Natural killer cell (primary cell): Measurements from ENCODE around the gene ASF1A. TPM values are rescaled to one million over a fixed set of nuclear protein-coding genes. Genes with fewer than 3 reads are reported as not detected.

Experiments used
- ATAC-seq, 3 donors: fragments of 150-1000 bp in 2 of 3; fragments of 200-7000 bp in 1 of 3; cut with Tn5 transposase; 1 replicate in 1 of 3; 2 replicates in 2 of 3; pipeline ENCODE4 v1.10.0; 2021; ENCODE audit warnings: mild to moderate bottlenecking in 2 of 3, moderate library complexity in 2 of 3
- DNase-seq, 2 donors: peaks; one replicate each; pipeline versions ENCODE4 v3.0.0 to v3.0.0-alpha.2; 2013 to 2021; ENCODE audit warnings: mixed read lengths in 1 of 2
- H3K27ac ChIP-seq: one replicate; pipeline ENCODE4 v1.5.1; 2013; ENCODE audit warnings: mild to moderate bottlenecking, low read length
- H3K27me3 ChIP-seq: one replicate; pipeline ENCODE4 v1.6.1; 2013; ENCODE audit warnings: low read length; ENCODE audit not compliant: control insufficient read depth, insufficient read depth
- H3K36me3 ChIP-seq: one replicate; pipeline ENCODE4 v1.6.1; 2013; ENCODE audit warnings: low read length; ENCODE audit not compliant: control insufficient read depth, insufficient read depth
- H3K4me1 ChIP-seq: one replicate; pipeline ENCODE4 v1.6.1; 2013; ENCODE audit warnings: low read length; ENCODE audit not compliant: control insufficient read depth, insufficient read depth
- H3K4me3 ChIP-seq: one replicate; pipeline ENCODE4 v1.5.1; 2013; ENCODE audit warnings: low read length
- H3K9me3 ChIP-seq: one replicate; pipeline ENCODE4 v1.6.1; 2013; ENCODE audit warnings: low read length; ENCODE audit not compliant: control insufficient read depth, insufficient read depth
- H3K27ac Mint-ChIP-seq, 2 donors: one replicate each; pipeline ENCODE4 v1.8.0; 2022; ENCODE audit warnings: mild to moderate bottlenecking in 2 of 2, mixed read lengths in 2 of 2, moderate library complexity in 1 of 2
- H3K27me3 Mint-ChIP-seq, 2 donors: one replicate each; pipeline ENCODE4 v1.8.0; 2022; ENCODE audit warnings: low read depth in 2 of 2, mixed read lengths in 2 of 2
- H3K36me3 Mint-ChIP-seq: one replicate; pipeline ENCODE4 v1.8.0; 2022; ENCODE audit warnings: mixed read lengths
- H3K4me1 Mint-ChIP-seq, 2 donors: one replicate each; pipeline ENCODE4 v1.8.0; 2022; ENCODE audit warnings: mixed read lengths in 2 of 2
- H3K4me3 Mint-ChIP-seq: one replicate; pipeline ENCODE4 v1.8.0; 2022; ENCODE audit warnings: mild to moderate bottlenecking, moderate library complexity, mixed read lengths
- H3K9me3 Mint-ChIP-seq, 2 donors: one replicate each; pipeline ENCODE4 v1.8.0; 2022; ENCODE audit warnings: mixed read lengths in 2 of 2
- WGBS: methylation state at CpG from one replicate; pipeline ENCODE4 v1.1.7; 2013; ENCODE audit warnings: missing lambda C conversion rate; ENCODE audit not compliant: insufficient coverage; 5-methylcytosine and 5-hydroxymethylcytosine counted together
- intact Hi-C: fragments of 100-400 bp; cut with micrococcal nuclease; formaldehyde crosslinking; loops from one replicate; pipeline ENCODE4 v1.14.2; 2022
- total RNA-seq, 4 donors: library from RNA; stranded (reverse); fragments of 120-200 nt in 1 of 4; gene quantifications; one replicate each; pipeline versions ENCODE4 v1.2.3 to v1.2.4, GENCODE V29; 2013 to 2022
- TF ChIP-seq, protein P1 (sequence below): fragments of 200-600 bp; IDR thresholded peaks from one replicate; pipeline ENCODE4 v1.8.0; 2022; ENCODE audit warnings: antibody characterized with exemption

ASF1A gene
- total RNA-seq, result 10 to 100 TPM in 2 of 3 donors, 1 to 10 TPM in 1; 9.2 to 14.5 (median 10.8) TPM
- 30.5 TPM for total RNA-seq (2013)

DNA sequence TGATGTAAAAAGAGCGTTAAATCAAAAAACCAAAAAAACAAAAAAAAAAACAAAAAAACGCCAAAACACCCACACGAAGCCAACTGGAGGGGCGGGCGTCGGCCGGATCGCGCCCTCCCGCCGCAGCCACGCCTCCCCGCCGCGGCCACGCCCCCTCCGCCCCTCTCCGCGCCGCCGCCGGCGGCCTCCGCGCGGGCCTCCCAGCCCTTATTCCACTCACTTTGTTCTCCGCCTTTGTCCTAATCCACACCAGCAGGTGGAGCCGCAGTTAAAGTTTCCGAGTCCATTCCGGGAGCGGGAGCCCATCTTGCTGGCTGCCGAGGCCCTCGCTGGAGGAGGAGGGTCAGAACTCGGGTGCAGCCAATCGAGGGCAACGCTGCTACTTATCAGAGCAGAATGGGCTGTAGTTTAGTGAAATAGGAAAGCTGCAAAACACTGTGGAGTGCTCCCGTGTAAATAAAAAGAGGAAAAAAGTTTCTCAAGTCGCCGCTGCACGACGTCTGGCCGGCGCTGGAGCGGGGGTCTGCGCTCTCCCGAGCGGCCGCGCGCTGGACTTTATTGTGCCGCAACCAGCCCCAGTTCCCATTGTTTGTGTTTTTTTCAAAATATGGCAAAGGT, at the start of gene ASF1A:
ASF1A (plus strand) TSS at position 346 of the 618 bp plus-strand sequence; CDS start at position 608, 262 bp downstream.
- peaks cover 54 to 61% of the 10 kb centered on the region in 2 donors for H3K4me1 Mint-ChIP-seq
- H3K9me3 ChIP-seq, result no peaks in the 10 kb centered on the region
- ATAC-seq (peak; percentile 72 to 87 (median 73)), DNase-seq (peak; percentile 92 to 97)
- H3K27ac Mint-ChIP-seq, result peak within 1 kb of the TSS; percentile 97 to 99
- peaks cover 2% of the 10 kb centered on the region for H3K36me3 ChIP-seq
- intact Hi-C loops, result loop anchor here (1.0 to 10.0 kb wide), 5 partner anchors 84 to 1289 kb away; partner anchors contain the start of genes CEP85L, GOPC and MAN1A1
- no peaks in the 10 kb centered on the region for H3K9me3 Mint-ChIP-seq
- H3K27ac ChIP-seq, result peak within 1 kb of the TSS; percentile 88
- TF ChIP-seq, protein P1, sequence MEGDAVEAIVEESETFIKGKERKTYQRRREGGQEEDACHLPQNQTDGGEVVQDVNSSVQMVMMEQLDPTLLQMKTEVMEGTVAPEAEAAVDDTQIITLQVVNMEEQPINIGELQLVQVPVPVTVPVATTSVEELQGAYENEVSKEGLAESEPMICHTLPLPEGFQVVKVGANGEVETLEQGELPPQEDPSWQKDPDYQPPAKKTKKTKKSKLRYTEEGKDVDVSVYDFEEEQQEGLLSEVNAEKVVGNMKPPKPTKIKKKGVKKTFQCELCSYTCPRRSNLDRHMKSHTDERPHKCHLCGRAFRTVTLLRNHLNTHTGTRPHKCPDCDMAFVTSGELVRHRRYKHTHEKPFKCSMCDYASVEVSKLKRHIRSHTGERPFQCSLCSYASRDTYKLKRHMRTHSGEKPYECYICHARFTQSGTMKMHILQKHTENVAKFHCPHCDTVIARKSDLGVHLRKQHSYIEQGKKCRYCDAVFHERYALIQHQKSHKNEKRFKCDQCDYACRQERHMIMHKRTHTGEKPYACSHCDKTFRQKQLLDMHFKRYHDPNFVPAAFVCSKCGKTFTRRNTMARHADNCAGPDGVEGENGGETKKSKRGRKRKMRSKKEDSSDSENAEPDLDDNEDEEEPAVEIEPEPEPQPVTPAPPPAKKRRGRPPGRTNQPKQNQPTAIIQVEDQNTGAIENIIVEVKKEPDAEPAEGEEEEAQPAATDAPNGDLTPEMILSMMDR, result no peak
- peaks cover 14% of the 10 kb centered on the region for H3K4me1 ChIP-seq
- WGBS, result under 1% methylated on average over 51 of the region's 51 CpGs
- no peaks in the 10 kb centered on the region for H3K36me3 Mint-ChIP-seq
- H3K27me3 ChIP-seq, result no peaks in the 10 kb centered on the region
- peak within 1 kb of the TSS; percentile 91 for H3K4me3 ChIP-seq
- no peaks in the 10 kb centered on the region for H3K27me3 Mint-ChIP-seq
- peak within 1 kb of the TSS; percentile 100 for H3K4me3 Mint-ChIP-seq

DNA sequence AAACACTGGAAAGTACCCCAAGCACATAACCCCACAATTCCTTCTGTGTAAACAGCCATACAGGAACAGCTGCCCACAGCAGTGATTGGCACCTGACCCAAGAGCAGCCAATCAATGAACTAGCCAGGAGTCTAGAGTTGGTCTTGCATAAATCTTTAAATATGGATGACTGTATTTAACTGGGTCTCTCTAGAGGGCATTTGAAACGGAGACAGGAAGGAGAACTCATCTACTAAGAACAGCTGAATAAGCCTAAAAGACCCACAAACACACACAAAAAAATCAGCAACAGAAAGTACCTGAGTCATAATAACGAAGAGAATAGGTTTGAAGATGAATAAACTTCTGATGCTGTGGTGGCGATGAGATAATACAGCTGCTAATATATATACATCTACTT, 49.0 kb upstream of the ASF1A start:
- ATAC-seq, result no peak
- TF ChIP-seq, protein P1, result no peak
- peaks cover 8 to 31% of the 10 kb centered on the region in 2 donors for H3K4me1 Mint-ChIP-seq
- intact Hi-C loops, result no loop called here
- no peaks in the 10 kb centered on the region for H3K27me3 Mint-ChIP-seq
- no peak overlapping the region for H3K4me3 ChIP-seq
- no peaks in the 10 kb centered on the region for H3K36me3 Mint-ChIP-seq
- no peaks in the 10 kb centered on the region for H3K4me1 ChIP-seq
- no peaks in the 10 kb centered on the region for H3K9me3 Mint-ChIP-seq
- no peak overlapping the region for H3K4me3 Mint-ChIP-seq
- no peaks in the 10 kb centered on the region for H3K36me3 ChIP-seq
- 60% methylated on average over 1 of the region's 3 CpGs for WGBS
- H3K27ac Mint-ChIP-seq, result peak overlapping the region in 1 of 2 donors; percentile 18
- H3K27ac ChIP-seq, result no peak overlapping the region
- DNase-seq, result no peak
- no peaks in the 10 kb centered on the region for H3K27me3 ChIP-seq
- H3K9me3 ChIP-seq, result no peaks in the 10 kb centered on the region

DNA sequence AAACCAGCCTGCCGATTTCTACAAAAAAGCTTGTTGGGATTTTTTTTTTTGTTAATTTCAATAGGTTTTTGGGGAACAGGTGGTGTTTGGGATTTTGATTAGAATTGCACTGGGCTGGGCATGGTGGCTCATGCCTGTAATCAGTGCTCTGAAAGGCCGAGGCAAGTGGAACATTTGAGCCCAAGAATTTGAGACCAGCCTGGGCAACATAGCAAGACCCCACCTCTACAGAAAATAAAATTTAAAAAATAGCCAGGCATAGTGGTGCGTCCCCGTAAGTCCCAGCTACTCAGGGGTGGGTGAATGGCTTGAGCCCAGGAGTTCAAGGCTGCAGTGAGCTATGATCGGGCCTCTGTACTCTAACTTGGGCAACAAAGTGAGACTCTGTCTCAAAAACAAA, 40.5 kb upstream of the ASF1A start:
- intact Hi-C loops, result no loop called here
- 100% methylated on average over 5 of the region's 5 CpGs for WGBS
- Histone ChIP-seq H3K27ac (no peak overlapping the region), H3K27me3 (no peaks in the 10 kb centered on the region), H3K4me1 (no peaks in the 10 kb centered on the region), H3K4me3 (no peak overlapping the region), H3K9me3 (no peaks in the 10 kb centered on the region), H3K36me3 (peaks cover 3% of the 10 kb centered on the region)
- H3K27me3 Mint-ChIP-seq, result no peaks in the 10 kb centered on the region
- ATAC-seq (no peak), DNase-seq (no peak)
- no peaks in the 10 kb centered on the region for H3K9me3 Mint-ChIP-seq
- no peaks in the 10 kb centered on the region for H3K36me3 Mint-ChIP-seq
- H3K4me1 Mint-ChIP-seq, result peaks cover 15 to 23% of the 10 kb centered on the region in 2 donors
- no peak overlapping the region for H3K27ac Mint-ChIP-seq
- no peak overlapping the region for H3K4me3 Mint-ChIP-seq
- TF ChIP-seq, protein P1, result no peak

DNA sequence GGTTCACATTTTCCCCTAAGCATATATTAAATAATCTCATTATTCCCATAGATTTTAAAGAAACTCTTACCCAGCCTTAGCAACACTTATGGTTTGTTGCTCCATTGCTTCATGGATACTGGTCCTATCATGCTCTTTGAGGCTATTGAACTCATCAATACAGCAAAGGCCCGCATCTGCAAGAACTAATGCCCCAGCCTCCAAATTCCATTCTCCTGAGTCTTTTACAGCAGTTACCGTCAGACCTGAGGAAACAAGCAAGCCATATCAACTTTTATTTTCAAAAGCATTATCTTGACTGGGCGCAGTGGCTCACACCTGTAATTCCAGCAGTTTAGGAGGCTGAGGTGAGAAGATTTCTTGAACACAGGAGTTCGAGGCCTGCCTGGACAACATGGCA, 37.7 kb upstream of the ASF1A start:
- no peak overlapping the region for H3K27ac ChIP-seq
- H3K9me3 ChIP-seq, result no peaks in the 10 kb centered on the region
- TF ChIP-seq, protein P1, result no peak
- Mint-ChIP-seq H3K4me1 (peaks cover 41 to 52% of the 10 kb centered on the region in 2 donors), H3K36me3 (no peaks in the 10 kb centered on the region), H3K27ac (peak overlapping the region in 1 of 2 donors; percentile 56), H3K27me3 (no peaks in the 10 kb centered on the region), H3K9me3 (no peaks in the 10 kb centered on the region), H3K4me3 (no peak overlapping the region)
- H3K4me1 ChIP-seq, result peaks cover 7% of the 10 kb centered on the region
- WGBS, result 100% methylated on average over 3 of the region's 4 CpGs
- H3K27me3 ChIP-seq, result no peaks in the 10 kb centered on the region
- H3K4me3 ChIP-seq, result no peak overlapping the region
- no peaks in the 10 kb centered on the region for H3K36me3 ChIP-seq
- DNase-seq, result no peak
- intact Hi-C loops, result no loop called here
- no peak for ATAC-seq
